Transverse colon (tissue), 4 donors: ENCODE measurements around the gene CCNY.

ENCODE experiments used
- EP300 ChIP-seq: sonication (generic); formaldehyde crosslinking; IDR thresholded peaks from one replicate; pipeline ENCODE4 v1.6.1; 2017; ENCODE audit warnings: antibody characterized with exemption, low read depth
- POLR2AphosphoS5 ChIP-seq, 3 donors: sonication (generic); formaldehyde crosslinking; IDR thresholded peaks; one replicate each; pipeline ENCODE4 v1.6.1; 2016; ENCODE audit warnings: antibody characterized with exemption in 3 of 3
- TF ChIP-seq, protein P1 (sequence below), 5 experiments: fragments of 200-600 bp in 3 of 5; fragments of 450-650 bp in 2 of 5; sonication (generic) in 3 of 5; IDR thresholded peaks; 1 replicate in 2 of 5; 2 replicates in 3 of 5; pipeline ENCODE4 v1.5.1; 2016 to 2017; ENCODE audit warnings: antibody characterized with exemption in 5 of 5, inconsistent platforms in 3 of 5, mild to moderate bottlenecking in 2 of 5, moderate library complexity in 1 of 5

DNA sequence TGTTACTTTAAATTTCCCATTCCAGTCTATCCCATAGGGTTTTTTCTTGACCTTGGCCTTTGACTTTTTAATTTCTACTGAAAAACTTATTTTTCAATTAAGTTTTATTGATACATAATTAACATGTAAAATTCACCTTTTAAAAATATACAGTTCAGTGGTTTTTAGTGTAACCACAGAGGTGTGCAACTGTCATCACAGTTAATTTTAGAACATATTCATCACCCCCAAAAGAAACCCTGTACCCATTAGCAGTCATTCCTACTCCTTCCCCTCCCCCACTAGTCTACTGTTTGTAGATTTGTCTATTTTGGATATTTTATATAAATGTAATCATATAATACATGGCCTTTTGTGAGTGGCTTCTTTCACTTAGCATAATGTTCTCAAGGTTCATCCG lies 172.3 kb downstream of the CCNY start:
- TF ChIP-seq, protein P1, sequence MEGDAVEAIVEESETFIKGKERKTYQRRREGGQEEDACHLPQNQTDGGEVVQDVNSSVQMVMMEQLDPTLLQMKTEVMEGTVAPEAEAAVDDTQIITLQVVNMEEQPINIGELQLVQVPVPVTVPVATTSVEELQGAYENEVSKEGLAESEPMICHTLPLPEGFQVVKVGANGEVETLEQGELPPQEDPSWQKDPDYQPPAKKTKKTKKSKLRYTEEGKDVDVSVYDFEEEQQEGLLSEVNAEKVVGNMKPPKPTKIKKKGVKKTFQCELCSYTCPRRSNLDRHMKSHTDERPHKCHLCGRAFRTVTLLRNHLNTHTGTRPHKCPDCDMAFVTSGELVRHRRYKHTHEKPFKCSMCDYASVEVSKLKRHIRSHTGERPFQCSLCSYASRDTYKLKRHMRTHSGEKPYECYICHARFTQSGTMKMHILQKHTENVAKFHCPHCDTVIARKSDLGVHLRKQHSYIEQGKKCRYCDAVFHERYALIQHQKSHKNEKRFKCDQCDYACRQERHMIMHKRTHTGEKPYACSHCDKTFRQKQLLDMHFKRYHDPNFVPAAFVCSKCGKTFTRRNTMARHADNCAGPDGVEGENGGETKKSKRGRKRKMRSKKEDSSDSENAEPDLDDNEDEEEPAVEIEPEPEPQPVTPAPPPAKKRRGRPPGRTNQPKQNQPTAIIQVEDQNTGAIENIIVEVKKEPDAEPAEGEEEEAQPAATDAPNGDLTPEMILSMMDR (IDR thresholded peaks at IDR 0.05), result no peak
- TF ChIP-seq EP300 (no peak), POLR2AphosphoS5 (IDR thresholded peaks at IDR 0.05) (no peak)
